Measurements from ENCODE around the gene ZNF277.

ZNF277 gene

DNA sequence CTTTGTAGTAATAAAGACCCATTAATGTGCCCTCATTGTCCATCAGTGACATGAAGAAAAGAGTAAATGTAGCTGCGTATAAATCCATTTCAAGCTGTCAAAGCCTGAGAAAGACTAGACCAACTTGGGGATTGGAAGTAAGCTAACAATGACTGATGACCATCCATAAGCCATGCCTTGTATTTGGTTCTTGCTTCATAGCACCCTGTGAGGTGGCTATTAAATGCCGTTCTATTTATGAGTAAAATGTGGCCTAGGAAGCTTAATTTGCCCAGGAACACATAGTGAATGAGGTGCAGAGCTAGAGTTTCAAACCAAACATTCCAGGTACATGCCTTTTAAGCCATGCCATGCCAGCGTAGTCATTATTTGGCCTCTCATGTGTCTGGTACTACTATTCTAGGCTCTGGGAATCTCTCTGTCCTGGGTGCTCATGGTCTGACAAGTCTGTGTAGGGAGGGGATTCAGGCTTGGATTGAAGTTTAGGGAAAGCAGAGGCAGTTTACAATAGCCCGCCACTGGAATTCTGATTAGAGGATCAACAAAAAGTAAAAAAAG is 92.1 kb downstream of the ZNF277 start:
- Histone ChIP-seq H3K36me3 (ENCODE audit: control insufficient read depth in 2 of 2, insufficient read depth in 1 of 2, low read length in 2 of 2) (no peaks in the 10 kb centered on the region), H3K27ac (ENCODE audit: extremely low read depth, low read depth, low read length) (no peak overlapping the region), H3K9me3 (ENCODE audit: control insufficient read depth, insufficient read depth, low read depth, low read length) (no peaks in the 10 kb centered on the region), H3K4me3 (ENCODE audit: low read depth, low read length) (no peak overlapping the region), H3K4me1 (ENCODE audit: control insufficient read depth, insufficient read depth, low read length) (no peaks in the 10 kb centered on the region; the same call in 1 of the 2 replicates)
- no peak for TF ChIP-seq ZNF473 (tag by site-specific recombination; IDR thresholded peaks at IDR 0.05)
- TF ChIP-seq HOXA7 (CRISPR knock-in tag; IDR thresholded peaks at IDR 0.05; ENCODE audit: borderline replicate concordance): no peak
- no peak for TF ChIP-seq SP7 (tag by site-specific recombination; IDR thresholded peaks at IDR 0.05)
- TF ChIP-seq ZNF426 (tag by site-specific recombination; IDR thresholded peaks at IDR 0.05): no peak
- no peak for TF ChIP-seq KLF8 (tag by site-specific recombination; IDR thresholded peaks at IDR 0.05)
- TF ChIP-seq, protein P1, sequence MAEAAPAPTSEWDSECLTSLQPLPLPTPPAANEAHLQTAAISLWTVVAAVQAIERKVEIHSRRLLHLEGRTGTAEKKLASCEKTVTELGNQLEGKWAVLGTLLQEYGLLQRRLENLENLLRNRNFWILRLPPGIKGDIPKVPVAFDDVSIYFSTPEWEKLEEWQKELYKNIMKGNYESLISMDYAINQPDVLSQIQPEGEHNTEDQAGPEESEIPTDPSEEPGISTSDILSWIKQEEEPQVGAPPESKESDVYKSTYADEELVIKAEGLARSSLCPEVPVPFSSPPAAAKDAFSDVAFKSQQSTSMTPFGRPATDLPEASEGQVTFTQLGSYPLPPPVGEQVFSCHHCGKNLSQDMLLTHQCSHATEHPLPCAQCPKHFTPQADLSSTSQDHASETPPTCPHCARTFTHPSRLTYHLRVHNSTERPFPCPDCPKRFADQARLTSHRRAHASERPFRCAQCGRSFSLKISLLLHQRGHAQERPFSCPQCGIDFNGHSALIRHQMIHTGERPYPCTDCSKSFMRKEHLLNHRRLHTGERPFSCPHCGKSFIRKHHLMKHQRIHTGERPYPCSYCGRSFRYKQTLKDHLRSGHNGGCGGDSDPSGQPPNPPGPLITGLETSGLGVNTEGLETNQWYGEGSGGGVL (tag by site-specific recombination; IDR thresholded peaks at IDR 0.05): no peak
- TF ChIP-seq ZNF239 (tag by site-specific recombination; IDR thresholded peaks at IDR 0.05): no peak
- no peak for TF ChIP-seq ZNF155 (tag by site-specific recombination; IDR thresholded peaks at IDR 0.05)
- TF ChIP-seq, protein P2, sequence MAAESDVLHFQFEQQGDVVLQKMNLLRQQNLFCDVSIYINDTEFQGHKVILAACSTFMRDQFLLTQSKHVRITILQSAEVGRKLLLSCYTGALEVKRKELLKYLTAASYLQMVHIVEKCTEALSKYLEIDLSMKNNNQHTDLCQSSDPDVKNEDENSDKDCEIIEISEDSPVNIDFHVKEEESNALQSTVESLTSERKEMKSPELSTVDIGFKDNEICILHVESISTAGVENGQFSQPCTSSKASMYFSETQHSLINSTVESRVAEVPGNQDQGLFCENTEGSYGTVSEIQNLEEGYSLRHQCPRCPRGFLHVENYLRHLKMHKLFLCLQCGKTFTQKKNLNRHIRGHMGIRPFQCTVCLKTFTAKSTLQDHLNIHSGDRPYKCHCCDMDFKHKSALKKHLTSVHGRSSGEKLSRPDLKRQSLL (tag by site-specific recombination; IDR thresholded peaks at IDR 0.05): no peak
- TF ChIP-seq ZNF600 (tag by site-specific recombination; IDR thresholded peaks at IDR 0.05): no peak
- TF ChIP-seq ZNF354C (tag by site-specific recombination; IDR thresholded peaks at IDR 0.05; ENCODE audit: borderline replicate concordance, low read depth): no peak
- TF ChIP-seq ZFP3 (tag by site-specific recombination; IDR thresholded peaks at IDR 0.05; ENCODE audit: low read depth): no peak
- TF ChIP-seq ZSCAN16 (tag by site-specific recombination; IDR thresholded peaks at IDR 0.05): no peak
- TF ChIP-seq KLF10 (tag by site-specific recombination; IDR thresholded peaks at IDR 0.05): no peak
- no peak for TF ChIP-seq ZNF391 (tag by site-specific recombination; IDR thresholded peaks at IDR 0.05; ENCODE audit: borderline replicate concordance, low read depth)
- no peak for TF ChIP-seq SCRT2 (tag by site-specific recombination; IDR thresholded peaks at IDR 0.05)
- TF ChIP-seq, protein P3, sequence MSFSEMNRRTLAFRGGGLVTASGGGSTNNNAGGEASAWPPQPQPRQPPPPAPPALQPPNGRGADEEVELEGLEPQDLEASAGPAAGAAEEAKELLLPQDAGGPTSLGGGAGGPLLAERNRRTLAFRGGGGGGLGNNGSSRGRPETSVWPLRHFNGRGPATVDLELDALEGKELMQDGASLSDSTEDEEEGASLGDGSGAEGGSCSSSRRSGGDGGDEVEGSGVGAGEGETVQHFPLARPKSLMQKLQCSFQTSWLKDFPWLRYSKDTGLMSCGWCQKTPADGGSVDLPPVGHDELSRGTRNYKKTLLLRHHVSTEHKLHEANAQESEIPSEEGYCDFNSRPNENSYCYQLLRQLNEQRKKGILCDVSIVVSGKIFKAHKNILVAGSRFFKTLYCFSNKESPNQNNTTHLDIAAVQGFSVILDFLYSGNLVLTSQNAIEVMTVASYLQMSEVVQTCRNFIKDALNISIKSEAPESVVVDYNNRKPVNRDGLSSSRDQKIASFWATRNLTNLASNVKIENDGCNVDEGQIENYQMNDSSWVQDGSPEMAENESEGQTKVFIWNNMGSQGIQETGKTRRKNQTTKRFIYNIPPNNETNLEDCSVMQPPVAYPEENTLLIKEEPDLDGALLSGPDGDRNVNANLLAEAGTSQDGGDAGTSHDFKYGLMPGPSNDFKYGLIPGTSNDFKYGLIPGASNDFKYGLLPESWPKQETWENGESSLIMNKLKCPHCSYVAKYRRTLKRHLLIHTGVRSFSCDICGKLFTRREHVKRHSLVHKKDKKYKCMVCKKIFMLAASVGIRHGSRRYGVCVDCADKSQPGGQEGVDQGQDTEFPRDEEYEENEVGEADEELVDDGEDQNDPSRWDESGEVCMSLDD (tag by site-specific recombination; IDR thresholded peaks at IDR 0.05): no peak
- TF ChIP-seq ZNF843 (tag by site-specific recombination; IDR thresholded peaks at IDR 0.05): no peak
- no peak for TF ChIP-seq ZNF792 (tag by site-specific recombination; IDR thresholded peaks at IDR 0.05)
- POLR2A ChIA-PET: no interaction called here
- CTCF ChIA-PET: no interaction called here

DNA sequence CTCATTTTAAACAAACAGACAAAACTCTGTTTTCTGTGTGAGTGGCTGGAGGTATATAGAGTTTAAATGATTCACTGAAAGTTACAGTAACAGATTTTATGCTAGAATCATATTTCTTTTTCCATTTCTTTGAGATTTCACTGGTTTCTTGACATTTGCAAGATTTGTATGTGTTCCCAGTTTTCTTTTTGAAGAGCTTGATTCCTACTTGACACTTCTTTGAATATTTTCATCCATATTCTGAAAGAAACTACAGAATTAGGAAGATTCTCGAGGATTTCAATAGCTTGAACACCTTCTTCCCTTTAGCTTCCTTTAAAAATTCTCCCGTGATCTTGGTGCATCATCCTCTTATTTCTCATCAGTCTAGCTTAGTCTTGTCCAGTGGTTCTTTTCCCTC is 93.6 kb downstream of the ZNF277 start:
- Histone ChIP-seq H3K9me3 (ENCODE audit: control insufficient read depth, insufficient read depth, low read depth, low read length) (no peaks in the 10 kb centered on the region), H3K36me3 (ENCODE audit: control insufficient read depth in 2 of 2, insufficient read depth in 1 of 2, low read length in 2 of 2) (no peaks in the 10 kb centered on the region; a peak in 1 of 3 replicates), H3K4me1 (ENCODE audit: control insufficient read depth, insufficient read depth, low read length) (no peaks in the 10 kb centered on the region; the same call in 1 of the 2 replicates), H3K27ac (ENCODE audit: extremely low read depth, low read depth, low read length) (no peak overlapping the region), H3K4me3 (ENCODE audit: low read depth, low read length) (no peak overlapping the region)
- TF ChIP-seq TCF7L2 (IDR thresholded peaks at IDR 0.05; ENCODE audit: borderline replicate concordance, low read depth, low read length): no peak
- no peak for TF ChIP-seq ZEB2 (tag by site-specific recombination; IDR thresholded peaks at IDR 0.05)
- no peak for TF ChIP-seq MEIS1 (CRISPR knock-in tag; IDR thresholded peaks at IDR 0.05; ENCODE audit: borderline replicate concordance)
- no peak for TF ChIP-seq ZNF324 (tag by site-specific recombination; IDR thresholded peaks at IDR 0.05)
- no peak for TF ChIP-seq GFI1B (tag by site-specific recombination; IDR thresholded peaks at IDR 0.05)
- no peak for TF ChIP-seq ZNF211 (tag by site-specific recombination; IDR thresholded peaks at IDR 0.05; ENCODE audit: low read depth)
- TF ChIP-seq, protein P4, sequence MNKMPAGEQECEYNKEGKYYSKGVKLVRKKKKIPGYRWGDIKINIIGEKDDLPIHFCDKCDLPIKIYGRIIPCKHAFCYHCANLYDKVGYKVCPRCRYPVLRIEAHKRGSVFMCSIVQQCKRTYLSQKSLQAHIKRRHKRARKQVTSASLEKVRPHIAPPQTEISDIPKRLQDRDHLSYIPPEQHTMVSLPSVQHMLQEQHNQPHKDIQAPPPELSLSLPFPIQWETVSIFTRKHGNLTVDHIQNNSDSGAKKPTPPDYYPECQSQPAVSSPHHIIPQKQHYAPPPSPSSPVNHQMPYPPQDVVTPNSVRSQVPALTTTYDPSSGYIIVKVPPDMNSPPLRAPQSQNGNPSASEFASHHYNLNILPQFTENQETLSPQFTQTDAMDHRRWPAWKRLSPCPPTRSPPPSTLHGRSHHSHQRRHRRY (tag by site-specific recombination; IDR thresholded peaks at IDR 0.05): no peak
- TF ChIP-seq ZNF626 (tag by site-specific recombination; IDR thresholded peaks at IDR 0.05): no peak
- ChIA-PET CTCF (no interaction called here), POLR2A (no interaction called here)
